Activated CD8-positive, alpha-beta memory T cell treated with anti-CD3 and anti-CD28 coated beads for 4 hours (primary cell): Measurements from ENCODE around the gene SUCLG1.
"Not testable (repeated sequence)": the region's sequence is repeated elsewhere in the genome, so short reads cannot be mapped to it uniquely, and the experiment has no call there.

Experiments
- DNase-seq, 2 donors: peaks; one replicate each; pipeline ENCODE4 v3.0.0-alpha.2; 2020; ENCODE audit warnings: low read depth in 2 of 2

Gene SUCLG1

DNA sequence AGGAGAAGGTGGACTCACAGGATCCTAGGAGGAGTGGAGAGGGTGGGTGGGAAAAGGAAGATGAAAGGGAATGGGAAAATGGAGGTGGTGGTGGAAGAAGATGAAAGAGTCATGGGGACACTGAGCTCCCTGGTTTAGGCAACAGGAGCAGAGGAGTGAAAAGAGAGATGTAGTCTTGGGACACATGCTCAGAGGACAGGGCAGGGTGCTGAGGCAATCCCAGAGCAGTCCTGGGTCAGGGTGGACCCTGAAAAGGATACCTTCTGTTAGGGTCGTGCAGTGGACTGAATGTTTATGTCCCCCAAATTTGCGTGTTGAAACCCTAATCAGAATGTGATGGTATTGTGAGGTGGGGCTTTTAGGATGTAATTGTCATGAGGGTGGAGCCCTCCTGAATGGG, 37.9 kb downstream of the SUCLG1 start:
- no peak for DNase-seq

DNA sequence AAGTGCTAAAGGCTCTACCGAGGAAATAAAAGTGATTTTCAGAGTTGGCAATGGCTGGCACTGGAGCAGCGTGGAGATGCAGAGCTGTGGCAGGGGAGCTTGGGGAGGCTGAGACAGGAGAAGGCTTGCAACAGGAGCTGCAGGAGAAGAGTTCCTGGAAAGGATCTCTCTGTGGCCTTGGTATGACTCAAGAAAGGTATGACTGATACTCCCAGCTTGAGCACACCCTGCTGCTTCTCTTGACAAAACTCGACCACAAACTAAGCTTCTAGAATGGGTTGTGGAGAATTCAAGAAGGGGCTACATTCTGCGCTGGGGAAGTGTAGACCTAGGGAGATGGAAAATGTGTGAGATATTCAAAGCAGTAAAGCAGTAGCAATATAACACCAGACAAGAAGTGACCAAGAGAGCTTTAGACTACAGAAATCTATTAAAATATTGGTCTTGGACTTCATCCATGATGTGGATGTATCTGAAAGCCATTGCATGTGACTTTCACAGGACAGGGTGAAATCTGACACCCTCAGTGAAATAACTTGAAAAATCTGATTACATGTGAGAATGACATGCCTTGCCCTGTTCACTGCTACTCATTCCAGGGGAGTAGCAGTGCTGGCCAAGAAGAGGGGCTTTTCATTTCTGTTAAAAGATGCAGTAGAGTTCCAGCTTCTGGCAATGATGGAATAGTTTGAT, 41.5 kb downstream of the SUCLG1 start:
- DNase-seq = no peak

DNA sequence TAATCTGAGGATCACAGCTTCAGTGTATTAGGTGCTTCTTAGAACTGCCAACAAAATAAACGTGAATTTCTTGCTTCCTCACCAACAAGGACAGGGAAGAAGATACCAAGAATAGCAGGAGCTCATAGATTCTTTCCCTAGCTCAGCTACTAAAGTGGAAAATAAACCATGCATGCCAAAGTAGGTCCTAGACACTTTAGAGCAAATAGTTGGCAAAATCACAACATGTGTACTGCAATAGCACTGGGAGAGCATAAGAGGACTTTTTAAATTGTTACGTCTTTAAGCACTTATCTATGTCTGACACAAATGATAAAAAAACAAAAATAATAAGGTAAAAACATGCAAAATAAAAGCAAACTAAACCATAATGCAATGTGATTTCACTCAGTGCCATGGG, 49.5 kb downstream of the SUCLG1 start:
- DNase-seq = no peak

DNA sequence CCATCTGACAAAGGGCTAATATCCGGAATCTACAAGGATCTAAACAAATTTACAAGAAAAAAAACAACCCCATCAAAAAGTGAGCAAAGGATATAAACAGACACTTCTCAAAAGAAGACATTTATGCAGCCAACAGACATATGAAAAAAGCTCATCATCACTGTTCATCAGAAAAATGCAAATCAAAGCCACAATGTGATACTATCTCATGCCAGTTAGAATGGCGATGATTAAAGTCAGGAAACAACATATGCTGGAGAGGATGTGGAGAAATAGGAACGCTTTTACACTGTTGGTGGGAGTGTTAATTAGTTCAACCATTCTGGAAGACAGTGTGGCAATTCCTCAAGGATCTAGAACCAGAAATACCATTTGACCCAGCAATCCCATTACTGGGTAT, 57.0 kb downstream of the SUCLG1 start:
- not testable (repeated sequence) for DNase-seq

DNA sequence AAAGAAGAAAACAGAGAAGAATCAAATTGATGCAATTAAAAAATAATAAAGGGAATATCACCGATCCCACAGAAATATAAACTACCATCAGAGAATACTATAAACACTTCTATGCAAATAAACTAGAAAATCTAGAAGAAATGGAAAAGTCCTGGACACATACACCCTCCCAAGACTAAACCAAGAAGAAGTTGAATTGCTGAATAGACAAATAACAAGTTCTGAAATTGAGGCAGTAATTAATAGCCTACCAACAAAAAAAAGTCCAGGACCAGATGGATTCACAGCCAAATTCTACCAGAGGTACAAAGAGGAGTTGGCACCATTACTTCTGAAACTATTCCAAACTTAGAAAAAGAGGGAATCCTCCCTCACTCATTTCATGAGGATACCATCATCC, 59.2 kb downstream of the SUCLG1 start:
- DNase-seq = not testable (repeated sequence)

DNA sequence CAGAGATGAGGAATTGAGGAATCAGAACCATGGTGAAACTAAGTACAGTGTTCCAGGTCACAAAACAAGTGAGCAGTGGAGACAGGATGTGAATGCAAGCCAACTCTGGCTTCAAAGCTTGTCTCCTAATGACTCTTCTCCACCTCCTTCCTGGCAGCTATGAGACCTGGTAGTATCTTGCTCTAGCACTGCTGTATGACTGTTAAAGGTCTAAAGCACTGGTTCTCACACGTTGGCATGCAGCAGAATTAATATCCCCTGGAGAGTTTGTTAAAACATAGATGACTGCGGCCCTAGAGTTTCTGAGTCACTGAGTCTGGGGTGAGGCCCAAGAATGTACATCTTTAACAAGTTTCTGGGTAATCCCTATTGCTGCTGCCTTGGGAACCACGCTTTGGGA, 63.3 kb downstream of the SUCLG1 start:
- DNase-seq = no peak

DNA sequence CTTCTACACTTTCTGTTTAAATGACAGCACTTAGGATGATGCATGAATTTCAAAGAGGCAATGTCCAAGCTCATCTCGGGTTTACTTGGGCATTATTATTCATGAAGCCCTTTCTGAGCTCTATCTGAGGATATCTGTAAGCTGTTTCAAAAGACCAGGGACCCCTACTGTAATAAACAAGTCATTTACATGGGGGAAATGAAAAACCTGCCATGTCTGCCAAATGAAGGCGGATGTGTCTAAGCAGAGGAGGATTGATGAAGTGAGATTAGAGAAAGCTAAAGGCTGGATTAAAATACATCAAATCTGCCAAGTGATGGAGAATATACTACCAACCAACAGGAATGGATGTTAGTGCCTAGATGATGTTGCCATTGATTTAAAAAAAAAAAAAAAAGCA, 64.5 kb downstream of the SUCLG1 start:
- no peak for DNase-seq

DNA sequence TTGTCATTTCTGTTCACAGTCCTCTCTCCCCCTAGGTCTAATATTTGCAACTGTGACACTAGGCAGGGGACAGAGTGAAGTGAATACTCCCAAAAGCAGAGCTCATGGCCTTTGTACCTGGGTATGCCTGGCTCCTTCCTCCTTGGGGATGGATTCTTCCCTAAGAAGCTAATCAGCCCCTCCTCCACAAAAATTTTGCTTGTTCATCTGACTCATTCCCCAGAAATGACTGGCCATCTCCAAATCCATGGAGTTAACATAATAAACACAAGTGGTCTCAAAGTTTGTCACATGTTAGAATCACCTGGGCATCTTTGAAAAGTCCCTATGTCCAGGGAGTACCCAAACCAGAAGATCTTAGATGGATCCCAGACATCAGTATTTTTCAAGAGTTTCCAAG, 65.3 kb downstream of the SUCLG1 start:
- no peak for DNase-seq

DNA sequence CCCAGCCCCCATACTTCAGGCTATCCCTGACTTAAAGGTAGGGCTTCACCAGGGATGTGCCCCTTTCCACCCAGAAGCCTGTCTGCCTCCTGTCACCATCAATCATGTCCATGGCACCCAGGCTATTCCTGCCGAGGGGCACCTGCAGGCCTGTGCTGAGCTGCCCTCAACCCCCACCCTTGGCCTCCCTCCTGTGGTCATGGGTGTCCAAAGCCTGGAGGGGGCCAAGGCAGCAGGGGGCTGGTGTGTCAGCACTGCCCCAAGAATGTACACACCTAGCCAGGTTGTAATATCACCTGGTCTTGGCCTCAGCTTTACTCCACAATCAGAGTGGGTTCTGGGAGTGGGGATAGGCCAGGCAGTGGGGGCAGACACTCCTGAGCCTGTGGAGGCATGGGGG, 69.3 kb downstream of the SUCLG1 start:
- DNase-seq = no peak

DNA sequence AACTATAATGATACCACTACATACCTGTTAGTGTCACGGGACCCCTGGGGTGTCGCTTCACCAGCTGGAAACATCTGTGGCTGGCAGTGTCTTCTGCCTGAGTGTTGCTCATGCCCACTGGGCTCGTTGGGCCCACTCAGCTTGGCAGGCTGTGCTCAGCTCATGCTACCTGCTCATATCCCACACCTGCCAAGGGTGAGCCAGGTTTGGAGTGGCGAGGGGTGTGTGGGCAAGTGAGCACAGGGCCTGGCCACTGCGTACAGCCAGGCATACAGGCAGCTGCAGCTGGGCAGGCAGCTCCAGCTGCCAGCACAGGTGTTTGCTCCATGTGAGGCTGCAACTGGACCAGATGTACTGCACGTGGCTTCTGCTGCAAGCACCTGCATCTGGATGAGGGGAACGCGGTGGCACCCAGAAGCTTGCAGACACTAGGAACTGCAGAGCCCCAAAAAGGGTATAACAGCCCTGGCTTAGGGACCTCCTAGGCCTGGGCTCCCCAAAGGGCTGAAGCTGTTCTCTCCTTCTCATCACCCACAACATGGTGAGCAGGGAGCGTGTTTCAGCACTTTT, 70.1 kb downstream of the SUCLG1 start:
- no peak for DNase-seq

DNA sequence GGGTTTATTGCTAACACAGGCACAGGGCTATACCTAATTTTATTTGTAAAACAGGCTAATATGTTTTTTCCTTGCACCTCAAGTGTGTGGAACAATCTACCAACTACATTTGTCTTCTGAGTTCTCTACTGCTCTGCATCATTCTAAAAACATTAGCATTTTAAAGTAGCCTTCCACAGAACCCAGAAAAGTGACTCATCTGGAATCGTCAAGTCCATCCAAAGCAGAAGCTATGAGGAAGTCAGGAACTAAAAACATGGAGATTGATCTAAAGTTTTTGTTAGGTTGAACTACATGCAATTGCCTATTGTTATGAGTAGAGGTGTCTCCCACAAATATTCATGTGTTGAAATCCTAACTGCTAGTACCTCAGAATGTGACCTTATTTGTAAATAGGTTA, 70.9 kb downstream of the SUCLG1 start:
- DNase-seq = no peak

DNA sequence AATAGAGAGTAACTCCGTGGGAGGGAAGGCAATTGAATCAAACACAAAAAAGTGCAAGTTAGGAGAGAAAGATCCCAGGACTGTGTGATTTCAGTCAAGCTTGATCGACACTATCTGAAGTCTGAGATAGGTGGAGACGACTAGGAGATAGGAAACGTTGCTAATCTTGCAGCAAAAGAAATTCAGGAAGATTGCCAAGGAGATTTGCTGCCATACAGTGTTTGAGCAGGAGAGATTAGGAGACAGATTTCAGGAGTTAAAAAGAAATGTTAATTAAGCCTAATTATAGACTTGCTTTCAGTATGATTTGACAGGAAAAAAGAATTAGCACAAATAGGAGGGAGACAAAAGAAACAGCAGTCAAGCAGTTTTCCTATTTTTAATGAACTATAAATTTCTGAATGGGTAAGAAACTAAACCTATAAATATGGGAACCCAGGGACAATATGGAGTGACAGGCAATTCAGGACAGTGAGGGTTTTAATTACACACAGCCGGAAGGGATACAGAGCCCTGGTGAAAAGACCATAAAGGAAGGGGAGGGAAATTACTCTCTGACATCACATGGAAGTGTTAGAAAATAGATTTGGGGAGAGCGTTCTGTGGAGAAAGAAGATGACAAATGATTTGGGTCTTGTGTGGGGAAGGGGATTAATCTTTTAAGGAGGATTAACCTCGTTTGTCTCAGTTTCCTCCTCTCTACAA, 72.6 kb downstream of the SUCLG1 start:
- DNase-seq = no peak

DNA sequence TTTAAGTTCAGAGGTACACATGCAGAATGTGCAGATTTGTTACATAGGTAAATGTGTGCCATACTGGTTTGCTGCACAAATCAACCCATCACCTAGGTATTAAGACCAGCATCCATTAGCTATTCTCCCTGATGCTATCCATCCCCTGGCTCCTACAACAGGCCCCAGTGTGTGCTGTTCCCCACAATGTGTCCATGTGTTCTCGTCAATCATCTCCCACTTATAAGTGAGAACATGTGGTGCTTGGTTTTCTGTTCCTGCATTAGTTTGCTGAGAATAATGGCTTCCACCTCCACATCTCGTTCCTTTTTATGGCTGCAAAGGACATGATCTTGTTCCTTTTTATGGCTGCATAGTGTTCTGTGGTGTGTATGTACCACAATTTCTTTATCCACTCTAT, 75.8 kb downstream of the SUCLG1 start:
- DNase-seq = no peak

DNA sequence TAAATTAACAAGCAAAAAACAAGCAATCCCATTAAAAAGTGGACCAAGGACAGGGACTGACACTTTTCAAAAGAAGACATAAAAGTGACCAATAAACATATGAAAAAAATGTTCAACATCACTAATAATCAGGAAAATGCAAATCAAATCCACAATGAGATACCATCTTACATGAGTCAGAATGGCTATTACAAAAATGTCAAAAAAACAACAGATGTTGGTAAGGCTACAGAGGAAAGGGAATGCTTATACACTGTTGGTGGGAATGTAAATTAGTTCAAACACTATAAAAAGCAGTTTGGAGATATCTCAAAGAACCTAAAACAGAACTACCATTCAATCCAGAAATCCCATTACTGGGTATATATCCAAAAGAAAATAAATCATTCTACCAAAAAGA, 78.2 kb downstream of the SUCLG1 start:
- no peak for DNase-seq

DNA sequence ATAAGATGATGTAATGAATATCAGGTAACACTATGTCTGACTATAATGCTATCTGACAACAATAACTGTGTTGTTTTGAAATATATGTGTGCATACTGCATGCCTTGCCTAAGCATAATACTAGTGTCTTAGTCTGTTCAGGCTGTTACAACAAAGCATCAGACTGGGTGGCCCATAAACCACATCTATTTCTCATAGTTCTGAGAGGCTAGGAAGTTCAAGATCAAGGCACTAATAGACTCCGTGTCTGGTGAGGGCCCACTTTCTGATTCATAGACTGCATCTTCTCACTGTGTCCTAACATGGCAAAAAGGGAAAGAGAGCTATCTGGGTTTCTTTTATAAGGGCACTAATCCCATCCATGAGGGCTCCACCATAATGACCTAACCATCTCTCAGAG, 80.1 kb downstream of the SUCLG1 start:
- no peak for DNase-seq

DNA sequence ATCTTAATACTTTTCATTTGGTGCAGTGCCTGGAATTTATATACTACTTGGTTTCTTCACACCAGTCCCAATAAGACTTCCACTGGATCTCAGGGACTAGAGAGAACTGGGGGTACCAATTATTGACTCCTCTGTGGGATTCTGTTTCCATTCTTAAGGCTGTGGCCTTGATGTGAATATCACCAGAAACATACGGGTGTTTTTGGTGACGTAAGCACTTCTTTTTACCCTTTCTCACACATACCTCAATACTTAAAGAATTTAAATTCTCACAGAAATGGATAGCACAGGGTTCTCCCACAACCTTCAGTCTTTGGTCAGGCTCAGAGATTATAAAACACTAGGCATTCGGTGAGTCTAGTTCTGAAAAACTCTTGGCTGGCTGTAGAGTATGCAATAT, 84.1 kb downstream of the SUCLG1 start:
- no peak for DNase-seq

DNA sequence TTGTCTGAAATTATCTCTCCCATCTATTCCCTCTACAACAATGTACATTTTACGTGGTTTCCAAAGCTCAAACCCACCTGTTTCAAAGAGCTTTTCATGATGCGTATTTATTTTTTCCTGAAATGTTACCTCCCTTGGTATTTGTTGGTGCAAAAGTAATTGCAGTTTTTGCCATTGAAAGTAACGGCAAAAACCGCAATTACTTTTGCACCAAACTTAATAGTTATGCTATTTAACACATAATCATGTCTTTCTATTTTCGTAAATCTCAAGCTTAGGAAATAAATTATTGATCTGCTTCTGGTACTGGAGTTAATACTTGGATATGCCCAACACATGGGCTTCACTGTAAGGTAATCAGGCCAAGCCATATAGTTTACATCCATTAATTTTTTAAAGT, 85.2 kb downstream of the SUCLG1 start:
- DNase-seq = no peak
